HG03175 (cell line): ENCODE results near the gene RBPJ.

Source experiments
- ATAC-seq: cut with Tn5 transposase; IDR thresholded peaks from one replicate; pipeline ENCODE4 v1.9.1; 2021; ENCODE audit warnings: mild to moderate bottlenecking, moderate library complexity; ENCODE audit not compliant: unreplicated experiment

Gene RBPJ

DNA sequence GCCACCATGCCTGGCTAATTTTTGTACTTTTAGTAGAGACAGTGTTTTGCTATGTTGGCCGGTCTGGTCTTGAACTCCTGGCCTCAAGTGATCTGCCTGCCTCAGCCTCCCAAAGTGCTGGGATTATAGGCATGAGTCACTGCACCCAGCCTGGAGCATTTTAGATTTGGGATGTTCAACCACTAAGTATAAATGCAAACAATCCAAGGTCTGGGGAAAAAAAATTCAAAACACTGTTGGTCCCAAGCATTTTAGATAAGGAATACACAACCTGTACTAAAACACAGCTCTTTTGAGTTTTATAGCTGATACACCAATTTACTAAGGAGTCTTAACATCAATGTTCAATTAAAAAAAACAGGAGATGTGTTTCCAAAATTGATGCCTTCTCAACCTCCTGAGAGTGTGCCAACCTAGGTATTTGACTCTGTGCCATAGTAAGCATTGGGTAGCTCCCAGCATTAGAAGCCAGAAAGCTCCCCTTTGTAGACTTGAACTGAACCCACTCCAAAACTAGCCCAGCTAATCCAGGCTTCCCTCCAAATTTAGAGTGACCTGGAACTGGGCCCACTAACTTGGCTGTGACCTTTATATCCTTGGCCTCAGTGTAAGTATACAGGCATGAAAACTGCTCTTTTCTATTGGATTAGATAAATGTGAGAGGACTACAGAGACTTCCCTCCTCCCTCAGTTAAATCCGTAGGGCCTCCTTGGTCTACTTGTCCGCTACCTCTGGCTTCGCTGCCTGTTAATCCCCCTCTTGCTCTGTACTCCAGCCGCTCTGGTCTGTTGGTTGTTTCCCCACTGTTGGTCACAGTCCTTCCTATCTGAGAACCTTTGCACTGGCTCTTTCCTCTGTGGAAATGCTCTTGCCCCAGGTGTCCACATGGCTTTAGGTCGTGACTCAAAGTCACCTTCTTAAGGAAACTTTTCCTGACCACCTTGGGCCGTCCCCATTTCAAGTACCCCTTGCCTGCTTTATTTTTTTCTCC, 91.9 kb downstream of the RBPJ start:
- ATAC-seq, result no peak

DNA sequence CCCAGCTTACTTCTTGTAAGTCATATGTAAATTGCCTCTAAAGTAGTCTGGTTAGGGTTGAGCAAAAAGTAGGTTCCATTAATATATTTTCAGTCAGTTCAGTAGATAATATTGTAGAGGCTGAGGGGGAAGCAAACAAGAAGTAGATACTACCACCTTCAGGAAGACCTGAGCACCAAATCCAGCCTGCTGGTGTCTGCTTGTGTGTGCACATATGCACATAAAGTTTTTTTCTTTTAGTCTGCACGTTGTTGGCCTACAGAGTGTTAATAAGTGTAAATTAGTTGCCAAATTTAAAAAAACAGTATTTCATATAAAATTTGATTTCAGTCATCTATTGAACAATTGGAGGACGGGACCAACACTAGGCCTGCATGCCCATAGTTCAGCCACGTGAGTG, 92.8 kb downstream of the RBPJ start:
- ATAC-seq, result no peak

DNA sequence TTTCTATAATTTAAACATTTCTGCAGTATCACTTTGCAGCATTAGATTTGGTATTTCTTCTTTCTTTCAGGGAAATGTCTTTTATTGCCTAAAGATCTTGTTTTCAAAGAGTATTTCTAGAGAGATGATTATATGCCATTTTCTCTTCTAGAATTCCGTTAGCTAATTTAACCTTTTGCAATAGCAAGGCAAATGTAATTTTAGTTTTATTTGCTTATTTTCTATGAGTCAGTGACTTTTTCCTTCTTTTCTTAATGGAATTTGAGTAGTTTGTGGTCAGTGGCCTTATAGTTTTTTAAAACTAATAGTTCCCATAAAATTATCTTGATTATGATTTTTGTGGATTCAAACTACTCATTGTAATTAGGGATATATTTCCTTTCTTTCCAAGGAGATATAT, 97.3 kb downstream of the RBPJ start:
- ATAC-seq, result no peak

DNA sequence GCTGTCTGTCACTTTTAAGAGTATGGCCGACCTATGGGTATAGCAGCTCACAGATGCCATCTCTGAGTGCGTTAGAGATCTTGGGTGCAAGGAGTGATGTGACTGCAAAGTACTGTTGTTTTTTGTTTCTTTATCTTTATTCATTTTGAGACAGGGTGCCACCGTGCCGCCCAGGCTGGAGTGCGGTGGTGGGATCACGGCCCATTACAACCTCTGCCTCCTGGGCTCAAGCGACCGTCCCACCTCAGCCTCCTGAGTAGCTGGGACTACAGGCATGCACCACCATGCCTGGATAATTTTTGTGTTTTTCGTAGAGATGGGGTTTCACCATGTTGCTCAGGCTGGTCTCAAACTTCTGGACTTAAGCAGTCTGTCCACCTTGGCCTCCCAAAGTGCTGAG, 98.0 kb downstream of the RBPJ start:
- ATAC-seq, result no peak

DNA sequence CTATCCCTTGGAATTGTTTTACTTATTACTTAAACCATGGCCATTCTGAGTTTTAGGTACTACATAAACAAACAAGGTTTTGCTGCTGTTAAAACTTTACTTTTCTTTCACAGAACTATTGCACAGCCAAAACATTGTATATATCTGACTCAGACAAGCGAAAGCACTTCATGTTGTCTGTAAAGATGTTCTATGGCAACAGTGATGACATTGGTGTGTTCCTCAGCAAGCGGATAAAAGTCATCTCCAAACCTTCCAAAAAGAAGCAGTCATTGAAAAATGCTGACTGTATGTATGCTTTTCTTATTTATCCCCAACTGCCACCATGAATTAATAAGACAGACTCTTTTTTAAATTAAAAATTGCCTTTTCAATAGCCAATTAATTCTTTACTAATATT, 99.6 kb downstream of the RBPJ start:
- ATAC-seq, result no peak

DNA sequence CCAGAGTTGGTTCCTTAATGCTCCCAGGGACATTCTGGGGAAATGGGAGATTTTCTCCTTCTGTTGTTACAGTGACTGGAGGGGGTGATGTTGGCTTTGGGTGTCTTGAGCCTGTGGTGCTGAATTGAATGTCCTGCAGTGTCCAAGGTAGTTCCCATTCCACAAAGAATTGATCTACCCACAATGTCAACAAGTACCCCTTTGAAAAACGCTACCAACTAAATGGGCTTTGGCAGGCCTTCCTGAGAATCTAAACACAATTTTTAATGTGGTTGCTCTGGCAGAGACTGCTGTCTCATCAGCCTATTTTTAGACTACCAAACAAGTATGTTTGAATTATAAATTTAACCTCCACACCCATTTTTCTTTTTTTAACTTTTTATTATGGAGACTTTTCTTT, 100.1 kb downstream of the RBPJ start:
- no peak for ATAC-seq

DNA sequence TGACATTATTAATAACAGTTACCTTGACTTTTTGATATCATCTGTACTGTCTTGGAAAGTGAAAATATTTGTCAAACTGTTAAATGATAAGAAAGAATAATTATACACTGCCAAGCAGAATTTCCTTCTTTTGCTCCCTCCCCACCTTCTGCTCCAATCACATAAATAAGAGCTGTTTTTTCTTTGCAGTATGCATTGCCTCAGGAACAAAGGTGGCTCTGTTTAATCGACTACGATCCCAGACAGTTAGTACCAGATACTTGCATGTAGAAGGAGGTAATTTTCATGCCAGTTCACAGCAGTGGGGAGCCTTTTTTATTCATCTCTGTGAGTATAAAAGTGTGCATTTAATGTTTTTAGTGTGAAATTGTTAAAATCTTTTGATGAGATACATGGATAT, 103.3 kb downstream of the RBPJ start:
- no peak for ATAC-seq

DNA sequence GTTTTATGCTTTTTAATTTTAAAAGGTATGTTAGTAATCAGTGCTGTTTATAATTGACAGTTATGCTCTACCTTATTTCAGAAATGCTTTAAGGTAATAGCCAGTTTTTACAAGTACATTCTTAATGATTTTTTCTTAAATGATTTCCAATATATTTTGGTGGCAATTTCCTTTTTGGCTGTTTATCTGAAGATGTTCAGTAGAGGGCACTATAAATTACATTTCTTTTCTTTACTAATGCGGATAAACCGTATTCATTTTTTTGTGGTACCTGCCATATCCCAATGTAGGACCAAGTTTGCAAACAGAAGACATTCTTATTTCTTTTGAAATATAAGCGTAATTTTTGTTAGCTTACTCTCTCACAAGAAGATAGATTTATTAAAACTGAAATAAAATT, 104.0 kb downstream of the RBPJ start:
- ATAC-seq, result no peak

DNA sequence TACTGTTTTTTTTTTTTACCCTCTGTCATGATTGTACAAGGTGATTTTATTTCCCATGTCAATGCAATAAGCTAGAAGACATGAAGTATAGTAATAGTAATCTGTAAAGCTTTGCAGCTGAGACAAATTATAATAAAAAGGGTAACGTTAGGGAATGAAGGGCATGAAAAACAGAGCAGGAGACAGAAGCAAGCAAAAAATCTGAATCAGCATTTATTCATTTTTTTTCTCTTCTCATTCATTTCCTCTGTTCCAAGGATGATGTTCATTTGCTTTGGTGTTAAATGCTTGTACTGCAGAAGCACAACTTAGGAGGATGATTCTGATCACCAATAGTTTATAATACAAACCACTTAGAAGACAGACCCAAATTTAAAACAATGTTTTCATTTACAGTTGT, 105.1 kb downstream of the RBPJ start:
- ATAC-seq, result no peak

DNA sequence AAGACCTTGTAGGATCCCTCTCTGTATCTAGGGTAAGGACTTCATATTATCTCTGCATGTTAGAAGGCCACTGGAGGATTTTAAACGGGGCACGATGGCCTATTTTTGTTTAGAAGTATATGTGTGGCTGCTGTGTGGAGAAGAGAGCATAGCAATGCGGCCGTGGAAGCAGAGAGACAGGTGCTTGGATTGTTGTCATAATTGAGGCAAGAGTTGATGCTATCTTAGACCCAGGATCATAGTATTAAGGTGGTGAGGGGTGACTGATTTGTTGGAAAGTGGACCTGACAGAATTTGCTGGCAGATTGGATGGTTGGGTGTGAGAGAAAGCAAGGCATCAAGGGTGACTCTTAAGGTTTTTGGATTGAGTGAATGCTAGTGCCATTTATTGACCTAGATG, 106.1 kb downstream of the RBPJ start:
- ATAC-seq, result no peak

DNA sequence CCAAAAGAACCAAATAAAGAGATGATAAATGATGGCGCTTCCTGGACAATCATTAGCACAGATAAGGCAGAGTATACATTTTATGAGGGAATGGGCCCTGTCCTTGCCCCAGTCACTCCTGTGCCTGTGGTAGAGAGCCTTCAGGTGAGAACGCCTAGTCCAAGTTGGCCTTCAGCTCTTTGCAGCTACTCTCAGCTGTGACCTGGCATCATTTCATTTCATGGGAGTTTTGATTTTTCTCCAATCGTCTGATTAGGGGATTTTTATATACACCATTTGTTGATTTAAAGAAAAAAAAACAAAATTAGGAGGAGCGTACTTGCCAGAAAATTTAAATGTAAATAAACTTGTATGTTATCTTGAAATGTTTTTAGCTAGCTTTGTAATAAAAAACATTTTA, 109.1 kb downstream of the RBPJ start:
- no peak for ATAC-seq

DNA sequence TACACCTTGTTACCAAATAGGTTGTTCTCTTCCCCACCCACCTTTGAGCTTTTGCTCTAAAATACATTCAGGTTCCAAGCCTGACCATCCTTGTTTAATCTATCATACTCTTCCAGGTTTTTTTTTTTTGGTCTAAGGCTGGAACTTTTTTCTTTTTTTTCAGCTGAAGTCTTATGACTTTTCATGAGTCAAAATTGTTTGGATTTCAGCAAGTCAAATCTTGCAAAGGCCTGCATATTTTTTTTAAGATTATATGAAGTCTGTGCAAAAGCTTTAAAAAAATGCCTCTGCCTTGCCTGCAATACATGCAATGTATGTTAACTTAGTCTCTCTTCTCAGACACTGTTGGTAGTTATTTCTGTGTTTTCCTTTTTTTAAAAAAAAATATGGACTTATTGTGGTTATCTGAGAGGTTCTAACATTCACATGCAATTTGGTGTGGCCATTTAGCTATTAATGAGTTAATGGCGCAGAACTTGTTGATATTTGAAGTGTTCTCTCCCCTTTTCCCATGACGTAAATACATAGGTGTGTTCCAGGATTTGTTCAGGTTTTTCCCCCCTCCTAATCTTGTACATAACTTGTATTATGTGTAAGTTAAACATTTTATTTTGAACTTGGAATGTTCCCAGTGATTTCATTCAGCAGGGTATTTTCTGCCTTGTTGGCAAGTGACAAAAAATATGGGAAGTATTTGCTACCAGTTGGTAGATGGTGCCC, 110.8 kb downstream of the RBPJ start:
- ATAC-seq, result no peak

DNA sequence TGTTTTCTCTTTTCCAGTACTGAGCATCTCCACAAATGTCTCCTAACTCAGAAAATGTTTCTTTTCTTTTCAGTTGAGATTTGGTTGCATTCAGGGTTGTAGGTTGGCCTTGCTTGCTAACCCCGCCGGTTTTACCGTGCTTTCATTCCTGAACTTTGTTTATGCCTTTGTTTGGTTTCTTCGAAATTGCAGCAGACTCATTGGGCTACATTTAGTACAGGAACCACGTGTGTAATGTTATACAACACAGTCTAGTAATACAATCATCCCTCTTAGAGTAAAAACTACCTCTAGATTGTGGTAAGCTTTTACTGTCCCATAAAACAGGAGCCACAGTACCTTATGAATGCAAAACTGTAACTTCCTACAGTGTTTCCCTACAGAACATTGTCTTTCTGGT, 111.6 kb downstream of the RBPJ start:
- ATAC-seq, result no peak

DNA sequence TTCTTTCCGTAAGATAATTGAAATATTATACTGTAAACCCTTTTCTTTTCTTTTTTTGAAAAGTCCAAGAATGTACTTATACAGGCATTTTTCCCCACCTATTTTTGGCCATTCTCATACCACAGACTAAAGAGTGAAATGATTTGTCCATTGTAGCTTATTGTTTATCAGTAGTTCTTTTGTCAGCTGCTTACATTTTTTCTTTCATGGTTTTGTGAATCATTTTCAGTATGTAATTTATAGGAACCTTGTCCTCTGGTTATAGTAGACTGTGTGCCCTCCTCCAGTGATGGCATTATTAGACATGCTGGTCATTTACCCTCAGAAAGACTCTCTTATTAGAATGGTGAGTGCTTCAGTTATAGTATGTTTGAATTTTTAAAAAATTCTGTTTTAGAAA, 112.7 kb downstream of the RBPJ start:
- ATAC-seq, result no peak

DNA sequence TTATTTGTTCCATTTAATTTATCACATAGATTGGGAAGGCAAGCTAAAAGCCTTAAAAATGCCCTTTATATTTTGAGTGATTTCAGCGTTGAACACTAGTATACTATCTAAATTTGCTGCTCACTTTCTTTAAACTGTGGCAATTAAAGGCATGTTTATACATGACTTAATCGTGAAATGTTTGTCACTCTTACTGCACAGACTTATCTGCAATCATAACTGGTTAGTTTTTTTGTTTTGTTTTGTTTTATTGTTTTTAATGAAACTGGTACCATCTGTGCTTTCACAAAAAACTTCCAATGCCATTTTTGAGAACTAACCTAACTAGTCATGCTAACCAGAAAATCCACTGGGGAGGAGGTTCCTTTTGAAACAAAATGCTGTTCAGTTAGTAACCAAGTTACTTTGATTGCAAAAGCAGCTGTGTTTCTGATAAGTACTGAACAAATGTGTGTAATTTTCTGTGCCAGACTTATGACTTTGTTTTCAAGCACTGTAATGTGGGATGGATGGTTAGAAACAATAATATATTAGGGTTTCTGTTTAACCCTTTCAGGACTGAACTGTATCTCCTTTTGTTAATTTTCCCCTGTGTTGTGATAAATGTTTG, 113.3 kb downstream of the RBPJ start:
- no peak for ATAC-seq

DNA sequence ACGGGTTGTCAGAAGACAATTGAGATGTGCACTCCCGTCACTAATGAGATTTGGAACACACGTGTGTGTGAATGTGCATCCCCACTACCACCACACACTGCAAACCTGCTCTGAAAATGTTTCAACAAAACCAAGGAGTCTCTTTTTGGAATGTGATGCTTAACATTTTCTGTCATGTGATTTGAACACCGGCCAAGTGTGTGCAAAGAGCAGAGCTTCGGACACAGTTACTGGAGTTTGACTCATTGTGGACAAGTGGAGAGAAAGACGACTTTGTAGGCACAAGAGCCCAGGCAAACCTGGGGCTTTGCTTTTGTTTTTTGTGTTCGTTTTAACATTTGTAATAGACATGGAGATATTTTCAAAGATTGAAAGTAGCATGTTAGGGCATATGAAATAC, 120.3 kb downstream of the RBPJ start:
- ATAC-seq, result no peak

DNA sequence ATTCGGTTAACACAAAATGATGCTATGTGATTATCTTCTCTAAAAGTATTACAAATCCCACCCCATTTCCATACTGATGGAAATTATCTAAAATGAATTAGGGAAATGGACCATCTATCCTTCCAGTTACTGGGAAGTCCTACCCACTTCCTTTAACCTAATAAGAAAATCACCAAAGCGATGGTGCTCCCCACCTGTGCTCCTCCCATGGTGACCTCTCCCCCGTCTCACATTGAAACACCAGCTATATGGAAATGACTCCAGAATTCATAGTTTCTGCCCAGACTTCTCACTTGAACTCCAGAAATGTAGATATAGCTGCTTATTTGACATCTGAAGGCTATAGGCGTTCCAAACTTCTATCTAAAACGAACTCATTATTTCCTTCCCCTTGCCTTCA, 121.0 kb downstream of the RBPJ start:
- ATAC-seq, result no peak

DNA sequence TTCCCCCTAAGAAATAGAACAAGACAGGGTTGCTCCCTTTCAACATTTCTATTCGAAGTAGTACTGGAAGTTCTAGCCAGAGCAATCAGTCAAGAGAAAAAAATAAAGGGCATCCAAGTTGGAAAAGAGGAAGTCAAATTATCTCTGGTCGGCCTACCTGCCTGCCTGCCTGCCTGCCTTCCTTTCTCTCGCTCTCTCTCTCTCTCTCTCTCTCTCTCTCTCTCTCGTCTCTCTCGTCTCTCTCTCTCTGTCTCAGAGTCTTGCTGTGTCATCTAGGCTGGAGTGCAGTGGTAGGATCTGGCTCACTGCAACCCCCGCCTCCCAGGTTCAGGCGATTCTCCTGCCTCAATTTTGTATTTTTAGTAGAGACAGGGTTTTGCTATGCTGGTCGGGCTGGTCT, 126.6 kb downstream of the RBPJ start:
- no peak for ATAC-seq

DNA sequence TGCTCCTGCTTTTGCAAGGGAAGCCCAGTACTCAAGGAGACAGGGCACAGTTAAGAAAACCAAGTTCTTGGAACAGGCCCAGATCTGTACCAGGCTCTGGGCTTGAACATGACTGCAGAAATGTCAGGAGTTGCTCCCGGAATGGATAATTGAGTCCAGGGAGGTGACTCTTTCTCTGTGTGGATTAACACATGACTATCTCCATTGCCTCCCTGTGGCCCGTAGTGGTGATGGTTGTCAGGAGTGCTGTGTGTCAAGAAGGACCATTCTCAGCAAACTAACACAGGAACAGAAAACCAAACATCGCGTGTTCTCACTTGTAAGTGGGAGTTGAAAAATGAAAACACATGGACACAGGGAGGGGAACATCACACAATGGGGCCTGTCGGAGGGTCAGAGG, 129.6 kb downstream of the RBPJ start:
- ATAC-seq, result no peak

DNA sequence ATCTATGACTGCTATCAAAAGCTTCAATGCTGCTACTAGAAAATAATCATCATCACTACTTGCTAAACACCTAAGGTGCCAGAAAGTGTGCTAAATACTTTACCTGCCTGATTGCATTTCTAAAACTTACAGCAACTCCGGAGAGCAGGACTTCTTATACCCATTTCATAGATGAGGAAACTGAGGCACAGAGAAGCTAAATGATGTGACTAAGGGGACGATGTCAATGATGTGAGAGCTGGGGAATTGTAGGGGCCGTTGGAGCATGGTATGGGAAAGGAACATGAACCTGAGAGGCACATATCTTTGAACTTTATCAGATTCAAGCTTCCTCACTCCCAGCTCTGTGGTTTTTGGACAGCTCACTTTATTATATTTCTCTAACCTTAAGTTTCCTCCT, 130.8 kb downstream of the RBPJ start:
- ATAC-seq, result no peak

DNA sequence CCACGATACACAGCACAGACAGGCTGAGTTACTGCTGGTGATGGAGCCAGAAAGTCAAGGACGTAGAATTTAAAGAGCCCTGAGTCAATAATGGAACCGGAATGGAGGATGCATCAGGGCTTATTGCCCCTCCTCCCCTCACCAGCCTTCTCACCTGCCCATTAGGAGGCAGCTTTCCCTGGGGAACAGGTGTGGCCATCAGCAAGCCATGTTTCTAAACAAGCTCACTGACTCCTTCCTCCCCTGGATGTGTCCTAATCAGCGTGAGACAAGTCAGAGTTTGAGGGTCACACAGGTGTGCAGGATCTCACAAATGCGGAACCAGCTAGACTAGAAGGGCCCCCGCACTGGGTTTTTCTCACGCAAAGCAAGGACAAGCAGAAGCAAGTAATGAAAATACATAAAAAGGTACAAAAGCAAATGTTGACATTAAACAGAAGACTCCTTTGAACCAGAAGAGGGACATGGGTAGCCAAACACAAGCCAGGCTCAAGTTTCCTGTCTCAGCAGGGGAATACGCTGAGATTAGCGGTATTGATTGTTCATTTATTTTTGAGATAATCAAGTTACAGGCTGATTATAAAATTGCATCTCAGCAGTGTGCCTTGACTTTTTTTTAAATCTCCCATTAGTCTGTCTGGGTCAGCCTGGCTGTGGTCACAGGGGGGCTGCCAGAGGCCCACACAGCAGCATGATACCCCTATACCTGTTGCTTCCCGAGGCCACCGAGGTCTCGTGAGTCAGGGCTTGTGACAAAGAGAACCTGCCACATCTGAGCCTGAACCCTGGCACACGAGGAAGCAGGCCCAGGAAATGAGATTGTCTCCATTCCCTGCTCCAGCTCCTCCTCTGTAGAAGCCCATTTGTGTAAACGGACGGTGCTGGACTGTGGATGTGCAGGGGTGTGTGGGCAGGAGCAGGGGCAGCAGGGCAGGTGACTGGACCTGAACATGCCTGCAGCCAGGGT, 132.0 kb downstream of the RBPJ start:
- no peak for ATAC-seq
